NCI-H2227 treated with DMSO at 0.1 percent for 48 hours (cell line): ENCODE results near the gene PDE8B.

Source experiments
- DNase-seq: peaks from one replicate; lab custom pipeline; 2025; lab: John Stamatoyannopoulos, UW

The PDE8B gene

DNA sequence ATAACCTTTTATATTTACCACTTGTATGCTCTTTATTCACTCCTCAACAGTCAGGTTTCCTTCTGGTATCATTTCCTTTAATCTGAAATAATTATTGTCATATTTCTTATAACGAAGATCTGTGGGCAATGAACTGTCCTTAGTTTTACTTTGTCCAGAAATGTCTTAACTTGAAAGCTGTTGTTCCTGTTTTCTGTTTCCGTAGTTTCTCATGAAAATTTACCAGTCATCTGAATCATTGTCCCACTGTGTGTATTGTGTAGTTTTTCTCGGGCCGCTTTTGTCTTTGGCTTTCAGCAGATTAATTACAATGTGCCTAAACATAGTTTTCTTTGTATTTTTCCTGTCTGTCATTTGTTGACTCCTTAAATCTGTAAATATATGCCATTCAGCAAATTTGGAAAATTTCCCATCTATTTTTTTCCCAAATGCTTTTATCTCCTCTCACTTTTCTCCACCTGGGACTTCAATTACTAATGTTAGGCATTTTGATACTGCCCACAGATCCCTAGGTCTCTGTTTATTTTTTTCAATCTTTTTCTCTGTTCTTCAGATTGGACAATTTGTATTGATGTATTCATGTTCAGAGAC lies 74.9 kb downstream of the PDE8B start:
- no peak for DNase-seq

DNA sequence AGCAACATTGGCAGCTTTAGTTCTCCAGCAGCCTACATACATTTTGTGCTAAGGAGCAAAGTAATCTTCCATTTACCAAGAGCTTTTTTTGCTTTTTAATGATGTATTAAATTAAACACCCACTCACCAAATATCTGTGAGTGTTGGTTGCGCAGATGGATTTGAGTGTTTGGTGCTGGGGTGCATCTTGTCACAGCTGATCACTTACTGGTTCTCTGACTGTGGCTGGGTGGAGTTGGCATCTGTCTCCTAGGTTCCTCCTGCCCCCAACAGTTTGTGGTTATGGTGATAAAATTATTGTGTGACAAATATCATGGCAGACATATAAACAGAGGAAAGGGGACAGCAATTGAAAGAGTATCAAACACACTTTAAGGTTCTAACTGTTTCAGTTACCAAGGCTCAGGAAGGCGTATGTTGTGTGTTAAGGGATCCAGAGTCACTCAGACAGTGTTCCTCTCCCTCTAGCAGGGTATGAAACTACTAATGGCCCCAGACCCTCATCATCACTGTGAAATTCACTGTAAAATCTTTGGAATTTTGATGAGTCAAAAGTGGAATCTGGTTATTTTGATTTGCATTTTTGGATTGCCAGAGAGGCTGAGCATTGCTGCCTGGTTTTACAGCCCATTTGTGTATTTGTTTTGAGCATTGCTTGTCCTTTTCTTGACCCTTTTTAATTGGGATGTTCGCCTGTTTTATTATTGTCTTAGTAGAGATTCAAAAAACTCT lies 81.7 kb downstream of the PDE8B start:
- DNase-seq: no peak

DNA sequence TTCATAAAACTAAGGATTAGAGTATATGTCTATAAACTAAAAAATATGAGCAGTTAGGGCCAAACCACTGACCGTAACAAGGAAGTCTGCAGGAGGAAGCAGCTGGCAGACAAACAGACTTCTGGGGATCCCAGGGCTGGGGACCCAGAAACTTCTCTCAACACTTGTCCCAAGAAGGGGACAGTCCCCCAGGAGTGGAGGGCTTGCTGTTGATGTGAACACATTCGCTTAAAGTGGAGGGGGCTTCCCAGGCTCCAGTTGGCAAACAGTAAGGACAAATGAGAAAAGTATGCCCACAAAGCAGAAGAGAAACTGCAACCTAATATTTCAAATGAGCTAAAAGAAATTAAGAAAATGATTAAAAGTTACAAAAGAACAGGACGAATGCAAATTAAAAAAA lies 83.7 kb downstream of the PDE8B start:
- no peak for DNase-seq

DNA sequence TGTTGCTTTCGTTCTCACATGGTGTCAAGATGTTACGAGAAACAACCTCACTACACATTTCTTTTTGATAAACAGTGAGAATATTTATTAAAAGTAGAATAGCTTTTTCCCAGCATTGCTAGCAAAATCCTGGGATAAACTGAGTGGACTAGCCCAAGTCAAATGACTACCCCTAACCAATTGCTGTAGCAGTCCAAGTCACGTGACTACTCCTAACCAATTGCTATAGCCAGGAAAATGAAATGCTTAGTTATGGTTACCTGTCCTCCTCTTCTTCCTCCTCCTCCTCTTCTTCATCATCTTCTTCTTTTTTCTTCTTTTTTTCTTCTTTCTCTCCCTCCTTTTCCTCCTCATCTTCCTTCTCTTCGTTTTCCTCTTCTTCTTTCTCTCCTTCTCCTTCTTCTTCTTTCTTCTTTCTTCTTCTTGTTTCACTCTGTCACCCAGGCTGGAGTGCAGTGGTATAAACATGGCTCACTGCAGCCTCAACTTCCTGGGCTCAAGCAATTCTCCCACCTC lies 85.4 kb downstream of the PDE8B start:
- no peak for DNase-seq

DNA sequence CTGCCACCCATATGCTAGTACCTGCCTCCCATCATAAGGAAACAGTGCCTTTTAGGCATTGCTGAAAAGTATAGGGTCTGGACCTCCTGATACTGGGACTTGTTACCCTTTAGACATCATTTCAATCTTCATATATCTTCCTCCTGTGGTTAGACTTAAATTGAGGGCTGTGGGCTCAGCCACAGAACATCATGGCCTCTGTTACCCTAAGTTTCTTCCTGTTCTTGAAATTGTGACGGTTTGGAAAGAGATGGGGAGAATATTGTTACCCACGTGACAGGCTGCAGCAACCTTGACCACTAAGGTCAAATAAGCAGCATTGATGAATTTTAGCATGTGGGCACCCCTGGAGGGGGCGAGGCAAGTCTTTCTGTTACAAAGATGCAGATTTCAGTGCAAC lies 87.7 kb downstream of the PDE8B start:
- DNase-seq: no peak

DNA sequence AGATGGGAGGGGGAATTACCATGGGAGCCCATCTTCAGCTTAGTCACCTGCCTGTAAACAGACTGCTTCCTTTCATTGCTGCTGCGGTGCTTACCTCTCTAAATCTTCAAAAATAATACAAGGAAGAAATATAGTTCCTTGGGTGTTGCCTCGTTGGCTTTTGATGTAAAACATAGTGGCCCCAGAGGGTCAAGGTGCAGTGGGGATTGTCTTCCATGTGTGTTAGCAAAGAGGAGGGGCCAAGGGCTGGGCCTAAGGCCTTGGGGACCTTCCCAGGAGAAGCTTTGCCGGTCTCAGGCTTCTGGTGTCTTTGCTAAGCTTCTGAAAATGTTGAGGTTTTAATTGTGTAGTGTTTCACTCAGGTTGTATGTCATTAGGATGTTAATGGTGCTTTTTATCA lies 90.0 kb downstream of the PDE8B start:
- DNase-seq: no peak

DNA sequence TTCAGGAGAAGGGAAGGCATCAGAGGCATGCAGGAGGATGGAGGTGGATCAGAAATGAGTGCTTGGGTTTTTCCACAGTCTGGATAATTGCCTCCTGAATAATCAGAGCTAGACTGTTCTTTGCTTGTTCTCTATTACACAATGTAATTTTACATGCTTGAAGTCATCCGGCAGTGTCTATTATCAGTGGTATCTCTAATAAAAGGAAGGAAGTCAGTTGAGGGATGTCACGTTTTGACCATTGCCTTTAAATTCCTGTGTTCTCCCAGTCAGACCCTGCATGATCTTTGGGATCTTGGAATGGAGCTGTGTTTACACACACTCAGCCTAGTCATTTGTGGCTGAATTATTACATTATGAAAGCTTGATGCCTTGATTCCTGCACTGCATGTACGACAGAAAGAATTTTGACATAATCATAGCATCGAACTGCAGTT lies 91.0 kb downstream of the PDE8B start:
- DNase-seq: no peak

DNA sequence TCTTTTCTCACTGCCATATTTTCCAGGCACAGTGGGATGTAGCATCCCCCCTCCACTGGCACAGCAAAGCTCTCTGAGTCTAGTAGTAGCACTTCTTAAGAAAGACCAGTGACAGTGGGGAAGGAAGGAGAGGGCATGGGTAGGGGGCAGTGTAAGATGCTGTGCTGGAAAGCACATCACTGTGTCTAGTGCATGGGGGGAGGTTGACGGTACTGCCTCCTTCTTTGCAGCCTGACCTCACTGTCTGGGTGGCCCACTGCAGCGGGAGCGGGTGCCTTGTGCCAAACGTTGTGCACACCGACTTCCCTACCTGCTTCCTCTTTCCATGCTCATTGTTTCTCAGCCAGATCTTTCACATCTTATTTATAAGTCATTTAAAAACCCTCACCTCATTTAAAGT lies 91.8 kb downstream of the PDE8B start:
- no peak for DNase-seq

DNA sequence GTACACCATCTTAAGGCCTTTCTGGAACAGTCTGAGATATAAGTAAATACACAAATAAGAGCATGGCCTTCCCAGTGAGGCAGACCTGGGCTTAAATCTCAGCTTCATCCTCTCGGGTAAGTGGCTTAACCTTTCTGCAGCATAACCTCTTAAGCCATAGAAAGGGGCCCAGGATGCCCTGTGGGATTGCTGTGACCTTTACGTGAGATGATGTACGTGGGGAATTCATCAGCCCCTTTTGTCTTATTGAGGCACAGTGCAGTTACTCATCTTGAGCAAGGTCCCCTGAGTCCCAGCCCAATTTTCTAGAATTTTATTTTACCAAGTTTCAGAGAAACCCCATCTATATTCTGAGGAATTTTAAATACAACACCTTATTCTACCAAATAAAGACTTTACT lies 92.2 kb downstream of the PDE8B start:
- no peak for DNase-seq

DNA sequence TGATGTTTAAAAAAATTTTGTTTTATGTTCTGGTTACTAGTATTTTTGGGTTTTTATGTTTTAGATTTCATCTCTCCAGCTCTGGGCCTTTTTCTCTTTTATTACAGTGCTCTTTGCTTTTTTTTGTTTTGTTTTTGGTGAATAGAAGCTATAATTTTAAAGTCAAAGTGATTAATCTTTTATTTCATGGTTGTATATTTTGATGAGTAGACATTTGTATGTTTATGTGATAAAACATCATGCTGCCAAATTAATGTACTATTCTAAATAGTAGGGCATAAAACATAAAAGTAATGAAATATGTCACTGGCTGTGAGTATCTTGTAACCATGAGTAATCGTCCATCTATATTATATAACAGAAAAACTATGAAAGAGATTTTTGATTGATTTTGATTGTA lies 93.9 kb downstream of the PDE8B start:
- no peak for DNase-seq

DNA sequence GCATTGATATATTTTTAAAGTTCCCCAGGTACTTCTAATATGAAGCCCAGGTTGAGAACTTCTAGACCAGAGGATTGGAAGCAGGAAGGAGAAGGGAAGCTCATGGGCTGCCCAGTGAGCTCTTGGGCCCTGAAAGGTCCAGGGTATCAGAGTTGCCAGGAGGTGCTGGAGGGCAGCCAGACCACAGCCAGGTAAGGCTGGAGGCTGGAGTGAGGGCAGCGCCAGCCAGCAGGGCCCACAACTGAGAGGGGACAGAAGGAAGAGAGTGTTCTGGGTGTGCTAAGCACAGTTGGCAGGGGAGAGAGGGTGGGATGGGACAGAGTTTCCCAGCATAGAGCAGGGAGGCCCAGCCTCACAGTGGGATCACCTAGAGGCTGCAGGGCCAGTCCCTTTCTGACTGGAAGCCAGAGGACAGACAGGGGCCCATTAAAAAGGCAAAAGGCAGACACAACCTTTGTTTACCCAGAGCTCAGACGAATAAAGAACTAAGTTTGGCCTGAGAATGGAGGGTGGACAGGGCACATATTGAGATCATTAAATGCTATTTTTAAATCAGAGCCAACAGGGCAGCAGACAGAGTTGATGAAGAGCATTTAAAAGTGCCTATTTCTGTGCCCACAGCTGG lies 94.9 kb downstream of the PDE8B start:
- DNase-seq: no peak

DNA sequence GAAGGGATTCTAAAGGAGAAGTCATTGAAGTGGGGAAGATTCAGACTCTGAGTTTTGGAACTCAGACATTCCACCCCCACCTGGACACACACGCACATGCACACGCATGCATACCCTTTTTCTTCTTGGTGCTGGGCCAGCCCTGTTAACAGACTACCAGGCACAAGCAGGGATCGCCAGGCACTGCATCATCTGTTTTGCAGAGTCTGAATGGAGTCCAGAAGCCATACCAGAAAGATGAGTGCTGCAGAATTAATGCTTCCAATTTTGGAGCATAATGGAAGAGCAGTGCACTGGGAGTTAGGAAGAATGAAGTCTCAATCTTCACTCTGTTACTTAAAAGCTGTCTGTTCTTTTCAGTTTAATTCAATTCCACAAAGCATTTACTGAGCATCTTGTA lies 95.5 kb downstream of the PDE8B start:
- DNase-seq: no peak

DNA sequence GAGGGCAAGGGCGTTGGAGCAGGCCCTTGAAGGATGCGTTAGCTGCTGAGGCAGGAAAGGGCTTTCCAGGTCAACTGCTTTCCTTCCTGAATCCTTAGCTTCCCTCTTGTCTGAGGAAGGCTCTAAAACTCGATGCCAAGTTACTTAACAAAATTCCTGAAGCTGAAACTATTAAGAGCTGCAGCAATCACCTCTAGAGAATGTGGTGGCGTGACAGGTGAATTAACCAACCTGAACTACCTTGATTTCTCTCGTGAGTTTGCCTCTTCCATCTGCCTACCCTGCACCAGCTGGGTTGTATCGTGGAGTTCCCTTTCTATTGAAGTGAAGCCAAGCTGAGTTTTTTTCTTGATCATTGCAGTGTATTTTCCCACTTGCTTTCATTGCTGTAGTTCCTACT lies 96.1 kb downstream of the PDE8B start:
- DNase-seq: no peak

DNA sequence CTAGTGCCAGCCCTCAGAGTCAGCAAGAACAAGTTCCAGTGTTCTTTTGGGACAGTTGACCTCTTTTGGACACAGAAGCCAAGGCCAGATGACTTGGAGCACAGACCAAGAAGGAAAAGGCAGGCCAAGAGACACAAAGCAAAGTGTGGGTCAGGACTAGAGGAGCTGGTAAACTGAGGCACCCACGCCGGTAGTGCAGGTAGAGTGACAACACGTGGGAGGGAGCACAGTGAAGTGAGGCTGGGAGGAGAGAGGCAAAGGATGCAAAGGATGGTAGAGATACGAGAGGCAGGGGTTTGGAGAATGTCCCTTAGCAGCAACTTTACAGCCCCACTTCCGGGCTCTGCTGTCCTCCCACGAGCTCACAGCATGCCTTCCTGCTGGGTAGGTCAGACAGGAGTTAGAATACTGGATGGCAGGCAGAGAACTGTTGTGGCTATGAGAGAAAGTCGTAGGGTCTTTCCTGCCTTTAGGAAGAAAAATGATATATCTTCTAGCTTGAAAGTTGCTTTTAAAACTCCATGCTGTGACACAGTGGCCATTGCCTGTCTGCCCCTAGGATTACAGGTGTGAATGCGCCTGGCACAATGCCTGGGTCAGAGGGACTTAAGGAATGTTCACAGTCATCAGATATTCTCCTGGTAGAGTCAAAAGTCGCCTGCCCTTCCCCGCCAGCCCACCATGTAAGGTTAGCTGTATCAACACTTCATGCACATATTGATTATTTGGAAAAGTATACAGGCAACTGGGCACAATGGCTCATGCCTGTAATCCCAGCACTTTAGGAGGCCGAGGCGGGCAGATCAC lies 97.9 kb downstream of the PDE8B start:
- no peak for DNase-seq

DNA sequence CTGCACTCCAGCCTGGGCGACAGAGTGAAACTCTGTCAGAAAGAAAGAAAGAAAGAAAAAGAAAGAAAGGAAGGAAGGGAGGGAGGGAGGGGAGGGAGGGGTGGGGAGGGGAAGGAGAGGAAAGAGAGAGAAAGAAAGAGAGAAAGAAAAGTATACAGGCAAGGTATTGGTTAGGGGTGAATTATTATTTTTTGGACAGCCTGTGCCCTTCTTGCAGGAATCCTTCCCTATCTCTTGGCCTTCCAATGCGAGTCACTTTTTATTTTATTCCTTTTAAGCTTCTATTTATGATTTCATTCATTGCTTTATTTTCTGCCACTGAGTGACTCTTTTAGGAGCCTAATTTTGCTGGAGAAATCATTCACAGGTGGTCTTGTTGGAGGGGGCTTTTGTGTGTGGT lies 98.7 kb downstream of the PDE8B start:
- DNase-seq: no peak

DNA sequence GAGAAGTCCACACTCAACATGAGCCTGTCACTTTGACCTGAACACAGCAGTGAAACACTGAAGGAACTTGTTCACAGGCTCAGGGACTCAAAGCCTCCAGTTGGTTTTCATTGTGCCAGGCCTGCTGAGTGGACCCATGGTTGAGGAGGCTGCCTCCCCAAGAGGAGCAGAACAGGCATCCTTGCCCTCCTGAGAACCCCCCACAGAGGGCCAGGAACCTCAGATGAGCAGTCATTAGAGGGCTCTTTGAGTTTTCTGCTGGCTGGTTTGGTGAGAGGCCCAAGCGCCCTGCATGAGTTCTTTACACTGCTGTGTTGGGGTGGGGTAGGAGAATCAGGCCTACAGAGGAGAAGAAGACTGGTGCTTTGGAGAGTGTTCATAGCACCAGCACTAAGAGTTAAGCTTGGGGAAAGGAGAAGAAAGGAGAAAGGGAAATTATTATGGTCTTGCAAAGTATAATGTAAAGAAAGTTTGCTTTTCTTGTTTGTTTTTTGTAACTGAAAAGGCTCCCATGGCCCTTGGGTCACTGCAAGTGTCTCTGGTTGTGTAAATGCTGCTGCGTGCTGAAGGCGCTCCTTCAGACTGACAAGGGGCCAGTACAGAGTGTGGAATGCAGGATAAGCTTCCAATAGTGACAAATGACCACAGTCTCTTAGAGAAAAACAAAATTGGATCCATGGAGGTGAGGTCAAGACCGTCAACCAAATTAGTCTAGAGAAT lies 100.2 kb downstream of the PDE8B start:
- DNase-seq: no peak

DNA sequence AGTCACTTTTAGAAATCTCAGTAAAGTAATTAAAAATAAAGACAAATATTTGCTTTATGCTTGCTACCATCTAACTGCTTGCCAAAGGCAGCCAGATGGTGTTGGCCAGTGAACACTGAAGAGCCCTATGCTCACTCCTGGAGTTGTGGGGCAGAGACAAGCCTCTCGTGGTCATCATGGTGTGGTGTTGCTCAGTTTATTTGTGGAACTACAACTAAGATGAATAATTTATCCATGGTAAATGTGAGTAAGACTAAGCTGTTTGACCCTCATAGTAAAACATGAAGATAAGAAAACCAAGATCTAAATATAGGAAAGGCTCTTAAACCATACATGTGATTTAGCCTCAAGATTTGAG lies 100.7 kb downstream of the PDE8B start:
- DNase-seq: no peak

DNA sequence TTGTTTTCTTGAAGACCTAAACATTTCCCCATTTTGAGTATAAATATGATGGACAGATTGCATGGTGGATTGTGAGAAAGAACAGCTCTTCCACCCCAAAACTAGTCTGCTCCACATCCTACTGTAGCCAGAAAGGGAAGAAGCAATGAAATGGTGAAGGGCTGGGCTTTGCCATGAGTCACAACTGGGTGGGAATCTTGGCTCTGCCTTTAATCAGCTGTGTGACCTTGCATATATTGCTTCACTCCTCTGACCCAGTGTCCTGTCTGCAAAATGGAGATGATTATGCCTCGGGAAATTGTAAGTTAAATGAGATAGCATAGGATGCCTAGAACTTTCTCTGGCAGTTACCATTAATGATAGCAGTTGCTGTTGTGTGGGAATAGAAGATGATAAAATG lies 101.9 kb downstream of the PDE8B start:
- no peak for DNase-seq

DNA sequence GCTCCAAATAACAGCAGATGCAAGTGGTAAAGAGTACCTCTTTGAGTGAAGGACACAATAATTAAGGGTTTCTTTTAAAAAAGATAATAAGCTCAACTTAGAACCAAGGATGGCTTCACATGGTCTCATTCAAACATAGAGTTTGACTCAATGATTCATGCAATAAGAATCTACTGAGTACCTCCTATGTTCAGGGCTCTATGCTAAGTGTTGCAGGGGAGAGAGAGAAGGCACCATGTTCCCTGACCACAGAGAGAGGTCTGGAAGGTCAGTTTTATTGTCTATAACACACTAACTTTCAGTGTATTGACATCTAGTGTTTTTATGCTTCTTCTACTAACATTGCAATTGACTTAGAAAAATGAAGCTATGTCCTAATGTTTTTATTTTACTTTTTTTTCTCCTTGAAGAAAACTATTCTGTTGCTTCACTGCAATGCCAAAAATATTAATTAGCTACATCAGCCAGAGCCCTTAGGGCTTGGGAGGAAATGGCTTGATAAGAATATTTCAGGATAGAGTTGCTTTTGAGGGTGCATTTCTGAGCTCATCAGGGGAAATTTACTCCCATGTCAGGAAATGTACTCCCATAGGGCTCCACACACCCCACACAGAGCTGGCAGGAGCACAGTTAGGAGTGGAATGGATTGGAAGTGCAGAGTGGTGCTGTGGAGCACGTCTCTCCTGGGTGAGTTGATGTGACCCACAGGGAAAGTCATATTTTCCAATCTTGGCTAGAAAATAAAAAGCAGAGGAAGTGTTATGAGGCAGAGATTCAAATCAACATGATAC lies 106.6 kb downstream of the PDE8B start:
- DNase-seq: no peak

DNA sequence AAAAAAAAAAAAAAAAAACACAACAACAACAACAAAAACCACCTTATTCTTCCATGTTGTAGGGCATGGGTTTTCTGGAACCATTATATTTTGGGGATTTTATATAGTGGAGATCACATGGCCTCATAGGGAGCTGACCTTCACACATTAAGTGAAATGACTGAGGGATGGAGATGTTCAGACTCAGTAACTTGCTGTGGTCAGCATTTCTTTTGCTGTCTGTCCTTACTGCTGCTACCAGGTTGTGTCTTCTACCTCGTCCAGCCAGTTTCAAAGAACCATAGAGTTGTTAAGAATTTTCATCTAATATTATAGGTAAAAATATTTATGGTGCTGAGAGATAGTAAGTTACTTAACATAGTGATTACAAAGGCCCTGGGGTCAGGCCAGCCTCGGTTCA lies 107.6 kb downstream of the PDE8B start:
- no peak for DNase-seq

DNA sequence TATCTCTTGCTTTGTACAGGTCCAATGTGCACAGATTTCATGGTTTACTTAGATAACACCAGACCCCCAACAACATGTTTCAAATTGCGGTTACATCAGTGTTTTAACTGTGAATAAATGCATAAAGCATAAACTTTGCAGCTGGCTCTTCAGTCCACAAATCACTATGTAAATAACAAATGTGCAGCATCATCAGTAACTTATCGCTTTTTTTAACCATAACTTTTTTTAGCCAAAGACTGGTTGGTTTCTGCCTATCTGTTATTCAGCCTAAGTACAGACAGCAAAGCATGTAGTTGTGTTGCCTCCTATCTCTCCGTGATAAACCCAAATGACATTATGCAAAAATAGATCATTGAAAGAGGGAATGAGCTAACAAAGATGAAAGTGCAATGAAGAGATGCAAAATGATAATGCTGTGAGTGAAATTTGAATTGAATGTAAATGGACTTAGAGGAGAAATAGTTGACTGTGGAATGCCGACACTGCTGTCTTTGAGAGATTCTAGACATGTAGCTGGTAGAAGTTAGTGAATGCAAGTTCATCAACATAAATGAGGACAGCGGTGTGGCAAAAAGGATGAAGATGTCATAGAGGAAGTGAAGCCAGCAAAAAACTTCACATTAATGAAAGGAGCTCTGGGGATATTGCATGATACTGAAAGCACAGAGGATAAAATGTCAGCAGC lies 108.8 kb downstream of the PDE8B start:
- no peak for DNase-seq
